GM19395 (cell line): ENCODE measurements around the gene INSIG1.

Experiments used
- ATAC-seq: cut with Tn5 transposase; IDR thresholded peaks from one replicate; pipeline ENCODE4 v1.9.1; 2021; ENCODE audit warnings: mild to moderate bottlenecking, moderate library complexity; ENCODE audit not compliant: unreplicated experiment

Gene INSIG1

GRCh38 chr7:155284496-155285274 is 13.0 kb upstream of the INSIG1 start:
- ATAC-seq, result no peak

GRCh38 chr7:155285423-155285822 is 12.3 kb upstream of the INSIG1 start:
- no peak for ATAC-seq

GRCh38 chr7:155285833-155286232 is 11.8 kb upstream of the INSIG1 start:
- ATAC-seq, result no peak

- ATAC-seq, result no peak
These were observed 11.0 kb upstream of the INSIG1 start for GRCh38 chr7:155286686-155287085.

- no peak for ATAC-seq
These were observed 10.3 kb upstream of the INSIG1 start for GRCh38 chr7:155287284-155287935.

- ATAC-seq, result no peak
These were observed 9.6 kb upstream of the INSIG1 start for GRCh38 chr7:155288055-155288454.

GRCh38 chr7:155289107-155289506 is 8.6 kb upstream of the INSIG1 start:
- no peak for ATAC-seq

GRCh38 chr7:155289949-155290501 is 7.7 kb upstream of the INSIG1 start:
- no peak for ATAC-seq

- no peak for ATAC-seq
These were observed 6.6 kb upstream of the INSIG1 start for GRCh38 chr7:155291045-155291530.

GRCh38 chr7:155291729-155292128 is 5.9 kb upstream of the INSIG1 start:
- no peak for ATAC-seq

GRCh38 chr7:155292680-155293226 is 4.9 kb upstream of the INSIG1 start:
- no peak for ATAC-seq

- no peak for ATAC-seq
These were observed 3.8 kb upstream of the INSIG1 start for GRCh38 chr7:155293721-155294510.

- no peak for ATAC-seq
These were observed 3.2 kb upstream of the INSIG1 start for GRCh38 chr7:155294511-155294778.

GRCh38 chr7:155295511-155295910 is 2.2 kb upstream of the INSIG1 start:
- no peak for ATAC-seq

GRCh38 chr7:155296006-155296787 is 1.5 kb upstream of the INSIG1 start:
- ATAC-seq, result no peak

GRCh38 chr7:155296788-155297516 is 726 bp upstream of the INSIG1 start:
- ATAC-seq, result peak; percentile 36

- peak; percentile 2 for ATAC-seq
These were observed 683 bp downstream of the INSIG1 start for GRCh38 chr7:155298288-155298833.

- peak; percentile 75 for ATAC-seq
These were observed 1.3 kb downstream of the INSIG1 start for GRCh38 chr7:155298834-155299534.
